Measurements from ENCODE around the gene TPST1. TPM values are rescaled to one million over a fixed set of nuclear protein-coding genes. Genes with fewer than 3 reads are reported as not detected.

TPST1 gene
- total RNA-seq, 1 donor from 2014 or later, result 29.6 TPM

- no peak for TF ChIP-seq CTCF (IDR thresholded peaks at IDR 0.05; ENCODE audit: unreplicated experiment)
- DNase-seq (ENCODE audit: low spot score, unreplicated experiment), result no peak
- H3K4me1 Mint-ChIP-seq (ENCODE audit: low read depth), result no peaks in the 10 kb centered on the region
- H3K9me3 Mint-ChIP-seq (ENCODE audit: low read depth), result peaks cover 3% of the 10 kb centered on the region
- H3K36me3 Mint-ChIP-seq (ENCODE audit: insufficient read depth), result peaks cover 2% of the 10 kb centered on the region
- H3K4me3 Mint-ChIP-seq (ENCODE audit: low read depth), result no peak overlapping the region
- no peak overlapping the region for H3K27ac Mint-ChIP-seq
- no peaks in the 10 kb centered on the region for H3K27me3 Mint-ChIP-seq
These were observed 146.9 kb downstream of the TPST1 start for GRCh38 chr7:66352071-66352470.

- no peak overlapping the region for H3K4me3 Mint-ChIP-seq (ENCODE audit: low read depth)
- peaks cover 2% of the 10 kb centered on the region for H3K4me1 Mint-ChIP-seq (ENCODE audit: low read depth)
- H3K36me3 Mint-ChIP-seq (ENCODE audit: insufficient read depth), result peaks cover 3% of the 10 kb centered on the region
- no peak overlapping the region for H3K27ac Mint-ChIP-seq
- DNase-seq (ENCODE audit: low spot score, unreplicated experiment), result no peak
- TF ChIP-seq CTCF (IDR thresholded peaks at IDR 0.05; ENCODE audit: unreplicated experiment), result no peak
- no peaks in the 10 kb centered on the region for H3K27me3 Mint-ChIP-seq
- H3K9me3 Mint-ChIP-seq (ENCODE audit: low read depth), result no peaks in the 10 kb centered on the region
These were observed 148.4 kb downstream of the TPST1 start for GRCh38 chr7:66353547-66353946.

GRCh38 chr7:66355756-66356155 is 150.6 kb downstream of the TPST1 start:
- no peak overlapping the region for H3K4me3 Mint-ChIP-seq (ENCODE audit: low read depth)
- H3K36me3 Mint-ChIP-seq (ENCODE audit: insufficient read depth), result peaks cover 3% of the 10 kb centered on the region
- no peak for DNase-seq (ENCODE audit: low spot score, unreplicated experiment)
- H3K27ac Mint-ChIP-seq, result no peak overlapping the region
- no peak for TF ChIP-seq CTCF (IDR thresholded peaks at IDR 0.05; ENCODE audit: unreplicated experiment)
- no peaks in the 10 kb centered on the region for H3K27me3 Mint-ChIP-seq
- no peaks in the 10 kb centered on the region for H3K9me3 Mint-ChIP-seq (ENCODE audit: low read depth)
- H3K4me1 Mint-ChIP-seq (ENCODE audit: low read depth), result peaks cover 2% of the 10 kb centered on the region

GRCh38 chr7:66356277-66356721 is 151.2 kb downstream of the TPST1 start:
- DNase-seq (ENCODE audit: low spot score, unreplicated experiment), result no peak
- no peak for TF ChIP-seq CTCF (IDR thresholded peaks at IDR 0.05; ENCODE audit: unreplicated experiment)
- H3K9me3 Mint-ChIP-seq (ENCODE audit: low read depth), result no peaks in the 10 kb centered on the region
- peaks cover 2% of the 10 kb centered on the region for H3K4me1 Mint-ChIP-seq (ENCODE audit: low read depth)
- peaks cover 7% of the 10 kb centered on the region for H3K36me3 Mint-ChIP-seq (ENCODE audit: insufficient read depth)
- H3K27ac Mint-ChIP-seq, result no peak overlapping the region
- no peaks in the 10 kb centered on the region for H3K27me3 Mint-ChIP-seq
- H3K4me3 Mint-ChIP-seq (ENCODE audit: low read depth), result no peak overlapping the region

GRCh38 chr7:66357087-66357486 is 152.0 kb downstream of the TPST1 start:
- Mint-ChIP-seq H3K4me1 (ENCODE audit: low read depth) (peaks cover 2% of the 10 kb centered on the region), H3K27me3 (no peaks in the 10 kb centered on the region), H3K27ac (no peak overlapping the region), H3K36me3 (ENCODE audit: insufficient read depth) (peaks cover 7% of the 10 kb centered on the region), H3K4me3 (ENCODE audit: low read depth) (no peak overlapping the region), H3K9me3 (ENCODE audit: low read depth) (no peaks in the 10 kb centered on the region)
- no peak for TF ChIP-seq CTCF (IDR thresholded peaks at IDR 0.05; ENCODE audit: unreplicated experiment)
- DNase-seq (ENCODE audit: low spot score, unreplicated experiment), result no peak
